ENCODE measurements around the gene ECE2.

ECE2 gene

DNA sequence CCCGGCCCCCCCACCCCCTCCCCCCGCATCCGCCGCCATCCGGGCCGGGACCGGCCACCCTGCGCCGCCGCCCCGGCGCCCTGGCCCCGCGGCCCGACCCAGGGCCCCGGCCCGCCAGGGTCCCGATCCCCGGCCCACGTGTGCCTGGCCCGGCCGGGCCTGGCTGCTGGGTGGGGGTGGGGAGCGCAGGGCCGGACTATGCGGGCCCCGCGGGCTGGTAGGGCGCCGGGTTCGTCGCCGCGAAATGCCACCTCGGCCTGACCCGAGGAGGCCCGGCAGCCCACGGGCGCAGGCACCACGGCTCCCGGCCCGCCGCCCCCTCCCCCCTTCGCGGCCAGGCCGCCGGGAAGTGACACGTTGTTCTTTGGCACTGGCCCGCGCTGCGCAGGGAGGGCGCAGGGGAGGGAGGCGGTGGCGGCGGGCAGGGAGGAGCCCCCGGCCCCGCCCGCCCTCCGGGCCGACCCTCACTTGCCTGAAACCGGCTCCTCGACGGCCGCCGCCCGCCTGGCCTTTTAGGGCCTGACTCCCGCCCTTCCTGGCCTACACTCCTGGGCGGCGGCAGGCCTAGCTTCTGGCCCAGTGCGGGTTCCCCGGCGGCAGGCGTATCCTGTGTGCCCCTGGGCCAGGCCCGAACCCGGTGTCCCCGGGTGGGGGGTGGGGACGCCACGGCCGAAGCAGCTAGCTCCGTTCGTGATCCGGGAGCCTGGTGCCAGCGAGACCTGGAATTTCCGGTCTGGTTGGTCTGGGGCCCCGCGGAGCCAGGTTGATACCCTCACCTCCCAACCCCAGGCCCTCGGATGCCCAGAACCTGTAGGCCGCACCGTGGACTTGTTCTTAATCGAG lies 39.1 kb downstream of the ECE2 start:
- peak in 1 of 2 experiments; percentile 36 for DNase-seq (ENCODE audit: low read depth in 2 of 2)

DNA sequence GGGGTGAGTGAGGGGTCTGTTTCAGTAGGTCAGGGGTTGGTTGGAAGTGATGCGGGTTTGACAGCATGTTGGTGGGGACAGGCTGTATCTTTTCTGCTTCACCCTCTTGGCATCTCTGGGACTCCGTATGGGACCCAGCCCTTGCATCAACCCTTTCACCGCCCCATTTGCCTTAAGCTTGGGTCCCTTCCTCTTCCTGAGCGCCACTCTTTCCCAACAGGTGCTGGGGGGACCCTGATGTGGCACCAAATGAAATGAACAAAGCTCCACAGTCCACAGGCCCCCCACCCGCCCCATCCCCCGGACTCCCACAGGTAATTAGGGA lies 39.7 kb downstream of the ECE2 start:
- no peak for DNase-seq (ENCODE audit: low read depth in 2 of 2)

DNA sequence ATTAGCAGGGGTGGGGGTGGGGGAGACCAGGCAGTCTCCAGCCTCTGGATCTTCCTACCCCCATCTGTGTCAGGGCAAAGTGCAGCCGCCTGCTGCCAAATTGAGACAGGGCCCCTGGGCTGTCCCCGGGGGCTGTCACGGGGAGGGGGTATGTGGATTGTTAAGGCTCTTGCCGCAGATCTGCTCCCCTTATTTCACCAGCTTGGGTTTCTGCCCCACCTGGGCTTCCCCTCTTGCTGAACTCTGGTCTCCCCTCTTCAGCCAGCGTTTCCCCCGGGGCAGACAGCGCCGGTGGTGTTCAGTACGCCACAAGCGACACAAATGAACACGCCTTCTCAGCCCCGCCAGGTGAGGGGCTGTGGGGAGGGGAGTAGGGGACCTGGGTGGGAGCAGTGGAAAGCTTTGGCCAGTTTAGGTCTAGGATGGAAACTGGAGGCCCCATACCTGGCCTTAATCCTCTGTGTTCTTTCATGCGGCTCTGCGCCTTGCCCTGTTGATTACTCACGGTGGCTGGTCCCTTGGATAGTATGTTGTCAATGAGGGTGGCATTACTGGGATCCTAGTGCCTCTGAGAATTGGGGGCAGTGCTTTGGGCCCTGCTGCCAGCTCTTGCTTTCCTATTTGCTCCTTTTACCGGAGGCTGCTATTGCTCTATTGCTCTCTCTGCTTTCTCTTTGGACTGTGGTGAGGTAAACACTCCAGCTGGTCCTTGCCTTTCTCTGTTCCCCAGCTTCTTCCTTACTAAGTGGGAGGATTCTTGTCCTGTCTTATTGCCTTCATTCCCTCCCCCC lies 40.2 kb downstream of the ECE2 start:
- no peak for DNase-seq (ENCODE audit: low read depth in 2 of 2)

DNA sequence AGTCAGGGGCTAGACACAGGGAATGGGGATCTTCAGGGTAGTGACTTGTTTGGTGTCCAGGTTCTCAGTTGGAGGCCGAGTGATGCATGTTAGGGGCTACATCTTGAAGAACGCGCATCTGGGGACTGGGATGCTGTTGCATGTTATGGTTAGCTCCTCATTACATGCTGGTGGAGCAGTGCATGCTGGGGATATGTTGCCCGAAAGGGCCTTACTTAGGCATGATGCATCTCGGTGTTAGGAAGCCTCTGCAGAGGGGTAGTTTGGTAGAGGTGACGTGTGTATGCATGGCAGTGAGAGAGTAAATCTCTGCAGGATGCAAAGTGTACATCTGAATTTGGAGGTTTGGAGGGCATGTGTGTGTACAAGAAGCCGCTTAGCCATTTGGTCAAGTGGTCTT lies 41.0 kb downstream of the ECE2 start:
- no peak for DNase-seq (ENCODE audit: low read depth in 2 of 2)

DNA sequence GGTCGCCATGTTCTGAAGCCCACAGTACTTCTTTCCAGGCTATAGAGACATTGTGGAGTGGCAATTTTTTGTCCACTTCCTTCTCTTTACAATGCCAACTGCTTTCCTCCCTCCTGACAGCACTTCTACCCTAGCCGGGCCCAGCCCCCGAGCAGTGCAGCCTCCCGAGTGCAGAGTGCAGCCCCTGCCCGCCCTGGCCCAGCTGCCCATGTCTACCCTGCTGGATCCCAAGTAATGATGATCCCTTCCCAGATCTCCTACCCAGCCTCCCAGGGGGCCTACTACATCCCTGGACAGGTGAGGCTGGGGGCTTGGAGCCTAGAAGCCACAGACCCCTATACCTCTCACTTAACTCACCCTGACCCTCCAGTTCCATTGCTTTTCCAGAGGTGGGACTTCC lies 41.4 kb downstream of the ECE2 start:
- DNase-seq (ENCODE audit: low read depth in 2 of 2) = no peak

DNA sequence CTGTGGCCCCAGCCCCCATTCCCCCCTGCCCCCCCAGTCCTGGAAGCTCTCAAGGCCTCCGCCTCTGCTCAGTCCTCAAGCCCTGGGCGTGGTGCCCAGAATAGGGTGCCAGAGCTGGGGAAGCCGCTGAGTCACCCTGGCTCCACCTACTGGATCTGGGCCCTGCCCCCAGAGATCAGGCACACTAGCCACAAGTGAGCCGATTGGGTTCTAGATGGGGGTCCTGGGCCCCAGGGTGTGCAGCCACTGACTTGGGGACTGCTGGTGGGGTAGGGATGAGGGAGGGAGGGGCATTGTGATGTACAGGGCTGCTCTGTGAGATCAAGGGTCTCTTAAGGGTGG lies 44.3 kb downstream of the ECE2 start:
- peak in 1 of 2 experiments; percentile 42 for DNase-seq (ENCODE audit: low read depth in 2 of 2)

DNA sequence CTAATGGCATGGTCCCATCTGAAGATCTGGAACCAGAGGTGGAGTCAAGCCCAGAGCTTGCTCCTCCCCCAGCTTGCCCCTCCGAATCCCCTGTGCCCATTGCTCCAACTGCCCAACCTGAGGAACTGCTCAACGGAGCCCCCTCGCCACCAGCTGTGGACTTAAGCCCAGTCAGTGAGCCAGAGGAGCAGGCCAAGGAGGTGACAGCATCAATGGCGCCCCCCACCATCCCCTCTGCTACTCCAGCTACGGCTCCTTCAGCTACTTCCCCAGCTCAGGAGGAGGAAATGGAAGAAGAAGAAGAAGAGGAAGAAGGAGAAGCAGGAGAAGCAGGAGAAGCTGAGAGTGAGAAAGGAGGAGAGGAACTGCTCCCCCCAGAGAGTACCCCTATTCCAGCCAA lies 45.8 kb downstream of the ECE2 start:
- no peak for DNase-seq (ENCODE audit: low read depth in 2 of 2)

DNA sequence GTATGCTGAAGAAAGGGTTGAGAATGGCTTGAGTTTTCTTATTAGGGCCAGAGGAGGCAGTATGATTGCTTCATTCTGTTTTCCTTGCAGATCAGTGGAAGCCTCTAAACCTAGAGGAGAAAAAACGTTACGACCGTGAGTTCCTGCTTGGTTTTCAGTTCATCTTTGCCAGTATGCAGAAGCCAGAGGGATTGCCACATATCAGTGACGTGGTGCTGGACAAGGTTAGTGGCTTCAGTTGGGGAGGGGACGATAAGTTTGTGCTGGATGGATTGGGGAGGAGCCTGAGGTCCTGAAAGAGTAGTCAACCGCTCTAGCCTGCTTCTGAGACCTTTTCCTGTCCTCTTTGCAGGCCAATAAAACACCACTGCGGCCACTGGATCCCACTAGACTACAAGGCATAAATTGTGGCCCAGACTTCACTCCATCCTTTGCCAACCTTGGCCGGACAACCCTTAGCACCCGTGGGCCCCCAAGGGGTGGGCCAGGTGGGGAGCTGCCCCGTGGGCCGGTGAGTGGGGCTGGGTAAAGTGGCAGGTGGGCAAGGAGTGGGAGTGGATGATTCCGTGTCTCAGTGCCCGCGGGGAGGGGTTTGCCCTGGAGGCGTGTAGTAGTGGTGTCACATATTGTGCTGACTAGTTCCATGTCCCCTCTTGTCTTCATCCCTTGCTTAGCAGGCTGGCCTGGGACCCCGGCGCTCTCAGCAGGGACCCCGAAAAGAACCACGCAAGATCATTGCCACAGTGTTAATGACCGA lies 47.1 kb downstream of the ECE2 start:
- no peak for DNase-seq (ENCODE audit: low read depth in 2 of 2)

DNA sequence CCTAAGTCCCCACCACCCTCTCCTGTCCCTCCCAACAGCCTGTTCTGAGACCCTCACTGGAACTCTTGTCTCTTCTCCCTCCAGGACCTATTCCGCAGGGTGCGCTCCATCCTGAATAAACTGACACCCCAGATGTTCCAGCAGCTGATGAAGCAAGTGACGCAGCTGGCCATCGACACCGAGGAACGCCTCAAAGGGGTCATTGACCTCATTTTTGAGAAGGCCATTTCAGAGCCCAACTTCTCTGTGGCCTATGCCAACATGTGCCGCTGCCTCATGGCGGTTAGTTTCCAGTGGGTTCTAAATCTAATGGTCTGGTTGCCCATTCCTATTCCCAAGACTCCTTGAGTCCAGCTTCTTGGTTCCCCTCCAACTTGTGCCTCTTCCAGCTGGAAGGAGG lies 47.9 kb downstream of the ECE2 start:
- DNase-seq (ENCODE audit: low read depth in 2 of 2) = no peak

DNA sequence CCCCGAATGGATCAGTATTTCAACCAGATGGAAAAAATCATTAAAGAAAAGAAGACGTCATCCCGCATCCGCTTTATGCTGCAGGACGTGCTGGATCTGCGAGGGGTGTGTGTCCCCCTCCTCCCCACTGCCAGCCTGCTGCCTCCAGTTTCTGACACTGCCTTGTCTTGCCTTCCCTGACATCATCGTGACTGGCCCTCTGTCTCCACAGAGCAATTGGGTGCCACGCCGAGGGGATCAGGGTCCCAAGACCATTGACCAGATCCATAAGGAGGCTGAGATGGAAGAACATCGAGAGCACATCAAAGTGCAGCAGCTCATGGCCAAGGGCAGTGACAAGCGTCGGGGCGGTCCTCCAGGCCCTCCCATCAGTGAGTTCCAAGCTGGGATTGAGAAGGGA lies 49.4 kb downstream of the ECE2 start:
- DNase-seq (ENCODE audit: low read depth in 2 of 2) = no peak

DNA sequence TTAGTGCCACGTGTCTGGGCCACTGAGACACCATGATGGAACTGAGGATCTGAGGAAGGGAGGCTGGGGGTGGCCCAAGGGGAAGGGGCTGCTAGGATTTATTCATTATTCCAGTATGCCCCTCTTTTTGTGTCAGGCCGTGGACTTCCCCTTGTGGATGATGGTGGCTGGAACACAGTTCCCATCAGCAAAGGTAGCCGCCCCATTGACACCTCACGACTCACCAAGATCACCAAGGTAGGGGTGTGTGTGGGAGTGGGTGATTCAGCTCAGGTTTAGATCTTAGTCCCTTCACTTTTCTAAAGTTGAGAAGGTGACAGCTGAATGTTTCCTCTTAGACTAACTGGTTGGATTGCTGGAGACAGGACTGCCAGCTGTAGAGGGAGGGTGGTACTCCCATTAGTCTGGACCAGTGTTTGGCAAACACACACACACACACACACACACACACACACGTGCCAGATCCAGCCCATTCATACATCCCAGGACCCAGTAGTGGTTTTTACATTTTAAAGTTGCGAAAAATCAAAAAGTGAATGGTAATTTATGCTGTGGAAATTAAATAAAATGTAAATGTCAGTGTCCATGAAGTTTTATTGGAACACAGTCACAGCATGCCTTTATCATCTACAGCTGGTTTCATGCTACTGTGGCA lies 50.0 kb downstream of the ECE2 start:
- DNase-seq (ENCODE audit: low read depth in 2 of 2) = no peak

DNA sequence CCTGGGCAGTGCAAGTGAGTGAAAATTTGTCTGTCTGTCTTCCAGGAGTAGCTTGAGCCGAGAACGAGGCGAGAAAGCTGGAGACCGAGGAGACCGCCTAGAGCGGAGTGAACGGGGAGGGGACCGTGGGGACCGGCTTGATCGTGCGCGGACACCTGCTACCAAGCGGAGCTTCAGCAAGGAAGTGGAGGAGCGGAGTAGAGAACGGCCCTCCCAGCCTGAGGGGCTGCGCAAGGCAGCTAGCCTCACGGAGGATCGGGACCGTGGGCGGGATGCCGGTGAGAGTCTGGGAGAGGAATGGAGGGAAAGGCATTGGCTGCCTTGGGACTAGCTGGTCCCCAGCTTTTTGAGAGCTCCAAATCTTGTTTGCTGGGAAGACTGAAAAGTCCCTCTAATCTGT lies 51.3 kb downstream of the ECE2 start:
- DNase-seq (ENCODE audit: low read depth in 2 of 2) = no peak

DNA sequence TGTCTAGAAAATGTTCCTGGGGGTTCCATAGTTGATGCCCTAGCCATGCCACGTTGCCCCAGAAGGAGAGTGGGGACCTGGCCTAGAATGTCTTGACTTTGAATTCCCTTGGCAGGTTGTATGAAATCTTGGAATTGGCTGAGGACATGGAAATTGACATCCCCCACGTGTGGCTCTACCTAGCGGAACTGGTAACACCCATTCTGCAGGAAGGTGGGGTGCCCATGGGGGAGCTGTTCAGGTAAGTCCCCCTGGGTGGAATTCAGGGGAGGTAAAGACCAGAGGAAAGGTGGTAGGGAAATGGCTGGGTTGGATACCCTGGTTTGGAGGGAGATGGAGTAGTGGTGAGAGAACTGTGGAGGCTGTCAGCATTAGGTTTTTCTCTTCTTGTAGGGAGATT lies 52.7 kb downstream of the ECE2 start:
- no peak for DNase-seq (ENCODE audit: low read depth in 2 of 2)

DNA sequence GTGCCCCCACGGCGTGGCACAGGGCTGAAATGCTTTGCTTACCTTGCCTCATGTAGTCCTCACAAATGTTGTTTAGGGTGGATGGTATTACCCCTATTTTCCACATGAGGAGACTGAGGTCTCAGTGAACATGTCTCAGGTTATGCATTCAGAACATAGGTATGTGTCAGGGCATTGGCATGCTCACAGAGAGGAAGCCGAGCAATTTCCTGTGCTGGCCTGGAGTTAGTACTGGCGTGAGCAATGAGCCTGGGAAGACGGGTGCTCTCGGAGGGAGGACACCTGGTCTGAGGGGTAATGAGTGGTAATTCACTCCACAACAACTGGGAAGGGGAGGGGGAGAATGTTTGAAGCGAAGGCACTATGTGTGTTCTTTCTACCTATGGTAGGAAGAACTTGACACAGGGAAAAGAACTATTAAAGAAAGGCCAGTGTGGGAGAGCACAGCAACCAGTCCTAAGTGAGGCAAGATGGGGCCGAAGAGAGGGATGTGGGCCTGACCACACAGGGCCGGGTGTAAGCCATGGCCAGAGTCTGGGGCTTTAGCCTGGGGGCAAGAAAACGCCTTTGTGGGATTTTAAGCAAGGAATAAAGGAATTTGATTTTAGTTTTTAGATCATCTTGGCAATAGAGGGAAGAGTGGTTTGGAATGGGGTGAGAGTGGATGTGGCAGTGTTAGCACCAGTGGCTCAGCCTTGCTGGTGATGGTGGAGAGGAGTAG lies 56.7 kb downstream of the ECE2 start:
- DNase-seq (ENCODE audit: low read depth in 2 of 2) = no peak

DNA sequence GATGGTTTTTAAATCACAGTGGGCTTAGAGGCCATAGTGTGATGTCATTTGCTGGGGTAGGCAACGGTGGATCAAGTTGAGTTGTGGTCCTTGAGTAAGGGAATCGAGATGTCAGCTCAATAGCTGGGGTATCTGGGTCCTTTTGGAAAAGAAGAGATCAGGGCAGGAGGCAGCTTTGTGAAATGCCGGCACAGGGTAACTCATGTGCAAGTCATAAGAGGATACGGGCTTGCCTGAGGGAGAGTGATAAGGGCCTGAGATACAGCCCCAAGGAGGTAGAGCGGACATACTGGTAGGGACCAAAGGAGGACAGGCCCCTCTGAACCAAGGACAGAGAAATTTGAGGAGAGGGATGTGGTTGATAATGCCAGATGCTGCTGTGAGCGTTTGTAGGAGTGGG lies 57.4 kb downstream of the ECE2 start:
- no peak for DNase-seq (ENCODE audit: low read depth in 2 of 2)

DNA sequence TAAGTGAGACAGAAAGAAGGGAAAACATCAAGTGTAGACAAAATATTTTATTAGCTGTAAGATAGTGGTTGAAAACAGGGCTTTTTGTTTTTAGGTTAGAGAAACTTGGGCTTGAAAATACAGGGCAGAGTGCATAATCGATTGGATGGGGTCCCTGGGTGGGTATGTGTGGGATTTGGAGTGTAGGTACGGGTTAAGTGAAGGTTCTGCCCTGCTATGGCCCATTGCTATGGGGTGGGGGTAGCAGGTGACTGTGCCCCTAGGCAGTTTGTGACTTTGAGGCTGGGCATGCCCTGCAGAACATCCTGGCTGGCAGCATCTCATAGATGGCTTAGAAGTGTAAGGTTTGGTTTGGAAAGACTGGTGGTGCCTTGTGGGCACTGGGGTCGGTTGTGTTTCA lies 57.9 kb downstream of the ECE2 start:
- DNase-seq (ENCODE audit: low read depth in 2 of 2) = no peak

DNA sequence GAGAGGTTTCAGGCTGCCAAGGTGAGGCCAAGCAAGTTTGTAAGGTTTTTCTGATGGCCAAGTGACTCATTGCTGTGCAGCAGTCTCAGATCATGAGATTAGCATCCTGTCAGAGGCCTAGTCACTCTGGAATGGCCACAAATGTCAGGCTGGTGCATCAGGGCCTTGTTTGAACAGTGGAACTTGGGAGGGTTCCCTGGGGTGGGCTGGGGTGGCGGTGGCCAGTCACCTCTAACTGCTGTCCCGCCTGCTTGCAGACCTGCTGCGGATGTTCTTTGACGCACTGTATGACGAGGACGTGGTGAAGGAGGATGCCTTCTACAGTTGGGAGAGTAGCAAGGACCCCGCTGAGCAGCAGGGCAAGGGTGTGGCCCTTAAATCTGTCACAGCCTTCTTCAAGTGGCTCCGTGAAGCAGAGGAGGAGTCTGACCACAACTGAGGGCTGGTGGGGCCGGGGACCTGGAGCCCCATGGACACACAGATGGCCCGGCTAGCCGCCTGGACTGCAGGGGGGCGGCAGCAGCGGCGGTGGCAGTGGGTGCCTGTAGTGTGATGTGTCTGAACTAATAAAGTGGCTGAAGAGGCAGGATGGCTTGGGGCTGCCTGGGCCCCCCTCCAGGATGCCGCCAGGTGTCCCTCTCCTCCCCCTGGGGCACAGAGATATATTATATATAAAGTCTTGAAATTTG lies 58.8 kb downstream of the ECE2 start:
- DNase-seq (ENCODE audit: low read depth in 2 of 2) = no peak

DNA sequence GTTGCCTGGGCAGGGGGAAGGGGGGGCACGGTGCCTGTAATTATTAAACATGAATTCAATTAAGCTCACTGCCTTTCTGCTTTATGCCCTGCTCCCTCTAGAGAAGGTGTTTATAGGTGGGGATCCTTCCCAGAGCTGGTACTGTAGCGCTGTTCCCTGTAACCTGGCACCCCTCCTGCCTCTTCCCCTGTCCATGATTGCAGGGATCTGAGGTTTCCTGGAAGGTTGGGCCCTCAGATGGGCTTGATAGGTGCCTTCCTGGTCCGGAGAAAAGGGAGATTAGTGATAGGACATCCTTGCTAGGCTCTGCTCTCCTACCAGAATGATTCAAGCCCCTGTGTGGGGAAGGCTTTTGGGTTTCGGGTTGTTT lies 59.5 kb downstream of the ECE2 start:
- DNase-seq (ENCODE audit: low read depth in 2 of 2) = no peak

DNA sequence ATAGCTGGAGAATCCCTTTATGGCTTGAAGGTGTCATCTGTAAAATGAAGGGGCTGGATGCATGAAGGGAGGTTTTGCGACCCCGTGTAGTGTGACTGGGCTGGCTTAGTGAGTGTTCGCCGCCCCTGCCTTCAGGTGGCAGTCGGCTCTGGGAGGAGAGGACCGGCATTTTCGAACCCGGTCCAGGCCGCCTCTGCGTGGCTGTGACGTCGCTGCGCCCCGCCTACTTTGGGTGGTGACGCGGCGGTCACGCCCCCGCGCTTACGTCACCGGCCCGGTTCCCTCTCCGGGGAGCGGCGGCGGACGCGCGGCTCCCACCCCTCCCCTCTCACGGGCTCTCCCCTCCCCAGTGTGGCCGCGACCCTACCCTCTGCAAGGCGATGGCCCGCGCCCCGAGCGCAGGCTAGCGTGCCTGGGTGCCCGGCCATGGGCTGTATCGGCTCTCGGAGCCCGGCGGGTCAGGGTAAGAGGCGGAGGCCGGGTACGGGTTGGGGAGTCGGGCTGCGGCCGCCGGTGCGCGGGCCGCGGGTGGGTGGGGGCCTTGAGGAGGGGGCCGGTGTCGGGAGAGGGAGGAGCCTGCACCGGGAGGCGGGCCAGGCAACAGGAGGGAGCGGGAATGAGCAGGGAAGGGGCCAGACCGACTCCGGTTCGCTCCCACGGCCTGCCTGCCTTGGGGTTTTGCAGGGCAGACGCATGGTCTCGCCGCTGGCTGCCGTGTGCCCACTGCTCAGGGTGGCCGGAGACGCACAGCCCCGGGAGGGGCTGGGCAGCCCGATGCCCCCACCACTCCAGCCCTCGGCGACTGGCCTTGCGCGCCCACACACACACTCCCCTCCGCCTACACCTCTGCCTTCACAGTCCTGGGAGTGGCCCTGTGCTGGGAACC lies 60.1 kb downstream of the ECE2 start:
- peak; percentile 77 to 84 for DNase-seq (ENCODE audit: low read depth in 2 of 2)

All from stimulated activated CD4-positive, alpha-beta T cell treated with anti-CD3 and anti-CD28 coated beads, Interleukin-12 subunit alpha, Interleukin-12 subunit beta, amount 100 ng/mL, for 24 hours (primary cell).